T47D (cell line): Measurements from ENCODE around the gene RUSC2.

Experiments used
- DNase-seq, 2 experiments: peaks; one replicate each; pipeline versions ENCODE4 v3.0.0 to v3.0.0-alpha.2; 2011 to 2012; ENCODE audit warnings: low read depth in 1 of 2, low spot score in 1 of 2
- JUND ChIP-seq: IDR thresholded peaks from 2 replicates; pipeline ENCODE4 v1.6.1; 2012; ENCODE audit warnings: low read depth
- in situ Hi-C: cut with HindIII; loops from 2 replicates; pipeline ENCODE4 v1.10.0; 2016; ENCODE audit warnings: low sequenced_read_pairs, low pct_unique_long_range_greater_than_20kb

Gene RUSC2

GRCh38 chr9:35501946-35502345 lies 12.0 kb downstream of the RUSC2 start:
- TF ChIP-seq JUND, result no peak
- DNase-seq, result no peak
- in situ Hi-C loops, result no loop called here

GRCh38 chr9:35506359-35506758 lies 16.4 kb downstream of the RUSC2 start:
- no peak for DNase-seq
- in situ Hi-C loops, result no loop called here
- no peak for TF ChIP-seq JUND

GRCh38 chr9:35508069-35508468 lies 18.2 kb downstream of the RUSC2 start:
- DNase-seq, result no peak
- in situ Hi-C loops, result no loop called here
- no peak for TF ChIP-seq JUND

- in situ Hi-C loops, result no loop called here
- TF ChIP-seq JUND, result no peak
- no peak for DNase-seq
Measured at GRCh38 chr9:35510383-35510753, 20.5 kb downstream of the RUSC2 start.

GRCh38 chr9:35510754-35511428 lies 21.0 kb downstream of the RUSC2 start:
- no peak for TF ChIP-seq JUND
- DNase-seq, result peak in 1 of 2 experiments; percentile 54
- in situ Hi-C loops, result no loop called here

GRCh38 chr9:35511453-35511852 lies 21.5 kb downstream of the RUSC2 start:
- no peak for DNase-seq
- in situ Hi-C loops, result no loop called here
- no peak for TF ChIP-seq JUND

- TF ChIP-seq JUND, result no peak
- in situ Hi-C loops, result no loop called here
Measured at GRCh38 chr9:35515766-35516165, 25.9 kb downstream of the RUSC2 start.

GRCh38 chr9:35516479-35516878 lies 26.6 kb downstream of the RUSC2 start:
- in situ Hi-C loops, result no loop called here
- peak in 1 of 2 experiments; percentile 57 for DNase-seq
- no peak for TF ChIP-seq JUND

More at GRCh38 chr9:35515766-35516165, 25.9 kb downstream of the RUSC2 start:
- DNase-seq, result no peak

GRCh38 chr9:35517131-35517530 lies 27.2 kb downstream of the RUSC2 start:
- in situ Hi-C loops, result no loop called here

GRCh38 chr9:35517552-35518224 lies 27.8 kb downstream of the RUSC2 start:
- TF ChIP-seq JUND, result no peak
- in situ Hi-C loops, result no loop called here
- peak in 1 of 2 experiments; percentile 18 for DNase-seq

More at GRCh38 chr9:35517131-35517530, 27.2 kb downstream of the RUSC2 start:
- no peak for DNase-seq
- no peak for TF ChIP-seq JUND

- in situ Hi-C loops, result no loop called here
- DNase-seq, result peak in 1 of 2 experiments; percentile 94
- peak; percentile 66; the same call in 1 of the 2 replicates for TF ChIP-seq JUND
Measured at GRCh38 chr9:35518225-35518821, 28.4 kb downstream of the RUSC2 start.

- in situ Hi-C loops, result no loop called here
- DNase-seq, result peak in 1 of 2 experiments; percentile 83
- TF ChIP-seq JUND, result no peak
Measured at GRCh38 chr9:35518981-35519679, 29.2 kb downstream of the RUSC2 start.
